ENCODE data around the gene KRTAP5-5. TPM values are rescaled to one million over a fixed set of nuclear protein-coding genes. Genes with fewer than 3 reads are reported as not detected.
"Not testable (repeated sequence)": the region's sequence is repeated elsewhere in the genome, so short reads cannot be mapped to it uniquely, and the experiment has no call there.

Gene KRTAP5-5
- polyA plus RNA-seq, 4 donors: 0.65 TPM; not detected in 3

GRCh38 chr11:1669546-1670218, 40.1 kb downstream of the KRTAP5-5 start:
- Histone ChIP-seq H3K4me1 (ENCODE audit: control insufficient read depth in 3 of 3, insufficient read depth in 2 of 3, low read depth in 1 of 3, low read length in 2 of 3) (peaks cover 0 to 12% (median 0%) of the 10 kb centered on the region in 3 donors), H3K36me3 (ENCODE audit: control insufficient read depth in 3 of 3, insufficient read depth in 2 of 3, low read depth in 1 of 3, low read length in 3 of 3) (no peaks in the 10 kb centered on the region), H3K9me3 (ENCODE audit: control insufficient read depth in 2 of 2, insufficient read depth in 1 of 2, low read depth in 1 of 2, low read length in 1 of 2) (no peaks in the 10 kb centered on the region), H3K27me3 (ENCODE audit: control insufficient read depth in 3 of 3, insufficient read depth in 3 of 3, low read length in 3 of 3) (peaks cover 0 to 16% (median 2%) of the 10 kb centered on the region in 3 donors), H3K4me3 (ENCODE audit: low read depth in 1 of 3, low read length in 3 of 3) (no peak overlapping the region), H3K27ac (ENCODE audit: low read depth in 1 of 3, low read length in 2 of 3) (peak overlapping the region in 1 of 3 donors; percentile 5)
- FAIRE-seq (no peak), DNase-seq (no peak)
- WGBS, 3 donors: 65 to 73% (median 66%) methylated on average over 20 to 21 of the region's 21 CpGs

- not testable (repeated sequence) for DNase-seq; H3K4me3 ChIP-seq (ENCODE audit: low read depth in 1 of 3, low read length in 3 of 3); H3K36me3 ChIP-seq (ENCODE audit: control insufficient read depth in 3 of 3, insufficient read depth in 2 of 3, low read depth in 1 of 3, low read length in 3 of 3); H3K27ac ChIP-seq (ENCODE audit: low read depth in 1 of 3, low read length in 2 of 3); H3K9me3 ChIP-seq (ENCODE audit: control insufficient read depth in 2 of 2, insufficient read depth in 1 of 2, low read depth in 1 of 2, low read length in 1 of 2)
- Histone ChIP-seq H3K27me3 (ENCODE audit: control insufficient read depth in 3 of 3, insufficient read depth in 3 of 3, low read length in 3 of 3) (peaks cover 0 to 16% (median 5%) of the 10 kb centered on the region in 3 donors), H3K4me1 (ENCODE audit: control insufficient read depth in 3 of 3, insufficient read depth in 2 of 3, low read depth in 1 of 3, low read length in 2 of 3) (peaks cover 0 to 14% (median 0%) of the 10 kb centered on the region in 3 donors)
- 95 to 97% (median 95%) methylated on average over 1 of the region's 1 CpG for WGBS, 3 donors
- peak; percentile 96 for FAIRE-seq
These were observed 40.9 kb downstream of the KRTAP5-5 start for GRCh38 chr11:1670457-1670856.

GRCh38 chr11:1670905-1671371, 41.4 kb downstream of the KRTAP5-5 start:
- WGBS, 3 donors: 78 to 87% (median 81%) methylated on average over 11 of the region's 11 CpGs
- Histone ChIP-seq H3K27ac (ENCODE audit: low read depth in 1 of 3, low read length in 2 of 3) (no peak overlapping the region), H3K4me1 (ENCODE audit: control insufficient read depth in 3 of 3, insufficient read depth in 2 of 3, low read depth in 1 of 3, low read length in 2 of 3) (peaks cover 0 to 14% (median 0%) of the 10 kb centered on the region in 3 donors), H3K27me3 (ENCODE audit: control insufficient read depth in 3 of 3, insufficient read depth in 3 of 3, low read length in 3 of 3) (peaks cover 0 to 16% (median 5%) of the 10 kb centered on the region in 3 donors), H3K36me3 (ENCODE audit: control insufficient read depth in 3 of 3, insufficient read depth in 2 of 3, low read depth in 1 of 3, low read length in 3 of 3) (no peaks in the 10 kb centered on the region), H3K4me3 (ENCODE audit: low read depth in 1 of 3, low read length in 3 of 3) (no peak overlapping the region), H3K9me3 (ENCODE audit: control insufficient read depth in 2 of 2, insufficient read depth in 1 of 2, low read depth in 1 of 2, low read length in 1 of 2) (no peaks in the 10 kb centered on the region)
- DNase-seq (no peak), FAIRE-seq (no peak)

DNA sequence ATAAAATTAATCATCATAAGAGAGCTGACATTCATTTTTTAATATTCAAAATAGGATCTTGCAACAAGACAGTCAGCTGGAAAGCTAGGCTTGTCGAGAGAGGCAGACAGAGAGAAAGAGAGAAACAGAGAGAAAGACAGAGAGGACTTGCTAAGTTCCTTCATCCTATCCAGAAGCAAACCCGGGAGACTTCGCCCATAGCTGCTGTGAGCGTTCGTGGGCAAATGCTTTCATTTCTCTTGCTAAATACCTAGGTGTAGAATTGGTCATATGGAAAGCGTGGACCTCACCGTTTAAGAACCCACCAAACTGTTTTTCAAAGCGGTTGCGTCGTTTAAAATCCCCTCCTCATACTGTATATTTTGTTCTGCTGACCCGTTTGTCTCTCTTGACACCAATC, 42.1 kb downstream of the KRTAP5-5 start:
- H3K36me3 ChIP-seq (ENCODE audit: control insufficient read depth in 3 of 3, insufficient read depth in 2 of 3, low read depth in 1 of 3, low read length in 3 of 3): no peaks in the 10 kb centered on the region
- no peak for FAIRE-seq
- DNase-seq: no peak
- H3K27me3 ChIP-seq (ENCODE audit: control insufficient read depth in 3 of 3, insufficient read depth in 3 of 3, low read length in 3 of 3): peaks cover 0 to 16% (median 5%) of the 10 kb centered on the region in 3 donors
- H3K27ac ChIP-seq (ENCODE audit: low read depth in 1 of 3, low read length in 2 of 3): no peak overlapping the region
- 66 to 79% (median 69%) methylated on average over 11 of the region's 11 CpGs for WGBS, 3 donors
- H3K4me1 ChIP-seq (ENCODE audit: control insufficient read depth in 3 of 3, insufficient read depth in 2 of 3, low read depth in 1 of 3, low read length in 2 of 3): peaks cover 0 to 14% (median 0%) of the 10 kb centered on the region in 3 donors
- no peaks in the 10 kb centered on the region for H3K9me3 ChIP-seq (ENCODE audit: control insufficient read depth in 2 of 2, insufficient read depth in 1 of 2, low read depth in 1 of 2, low read length in 1 of 2)
- no peak overlapping the region for H3K4me3 ChIP-seq (ENCODE audit: low read depth in 1 of 3, low read length in 3 of 3)

GRCh38 chr11:1672613-1673350, 43.2 kb downstream of the KRTAP5-5 start:
- no peak overlapping the region for H3K27ac ChIP-seq (ENCODE audit: low read depth in 1 of 3, low read length in 2 of 3)
- no peaks in the 10 kb centered on the region for H3K36me3 ChIP-seq (ENCODE audit: control insufficient read depth in 3 of 3, insufficient read depth in 2 of 3, low read depth in 1 of 3, low read length in 3 of 3)
- H3K4me1 ChIP-seq (ENCODE audit: control insufficient read depth in 3 of 3, insufficient read depth in 2 of 3, low read depth in 1 of 3, low read length in 2 of 3): peaks cover 0 to 8% (median 0%) of the 10 kb centered on the region in 3 donors
- WGBS, 3 donors: 71 to 85% (median 78%) methylated on average over 15 of the region's 15 CpGs
- H3K9me3 ChIP-seq (ENCODE audit: control insufficient read depth in 2 of 2, insufficient read depth in 1 of 2, low read depth in 1 of 2, low read length in 1 of 2): no peaks in the 10 kb centered on the region
- FAIRE-seq: no peak
- H3K4me3 ChIP-seq (ENCODE audit: low read depth in 1 of 3, low read length in 3 of 3): no peak overlapping the region
- H3K27me3 ChIP-seq (ENCODE audit: control insufficient read depth in 3 of 3, insufficient read depth in 3 of 3, low read length in 3 of 3): peaks cover 0 to 16% (median 5%) of the 10 kb centered on the region in 3 donors
- no peak for DNase-seq

DNA sequence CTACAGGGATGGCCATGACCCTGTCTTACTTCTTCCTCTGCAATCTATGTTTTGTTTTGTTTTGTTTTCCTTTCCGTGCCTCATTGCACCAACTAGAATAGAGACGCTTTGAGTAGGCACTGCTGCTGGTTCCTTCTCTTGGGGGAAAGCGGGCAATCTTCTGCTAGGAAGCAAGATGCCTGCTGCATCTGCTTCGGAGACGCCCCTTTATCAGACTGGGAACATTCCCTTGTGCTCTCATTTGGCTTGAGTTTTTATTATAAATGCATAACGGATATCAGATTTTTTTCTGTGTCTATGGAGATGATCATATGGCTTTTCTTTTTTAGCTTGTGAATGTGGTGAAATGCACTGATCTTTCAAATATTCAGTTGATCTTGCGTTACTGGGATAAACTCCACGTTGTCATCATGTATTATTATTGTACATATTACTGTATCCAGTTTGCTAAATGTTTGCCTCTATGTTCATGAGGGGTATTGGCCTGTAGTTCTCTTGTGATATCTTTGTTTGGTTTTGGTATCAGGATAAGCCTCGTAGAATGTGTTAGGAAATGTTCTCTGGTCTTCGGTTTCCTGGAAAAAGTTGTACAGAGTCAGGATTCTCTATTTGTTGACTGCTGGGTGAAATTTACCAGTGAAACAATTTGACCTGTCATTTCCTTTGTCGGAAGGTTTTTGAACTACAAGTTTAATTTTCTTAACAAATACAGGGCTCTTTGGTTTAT, 44.0 kb downstream of the KRTAP5-5 start:
- H3K4me3 ChIP-seq (ENCODE audit: low read depth in 1 of 3, low read length in 3 of 3): no peak overlapping the region
- H3K27ac ChIP-seq (ENCODE audit: low read depth in 1 of 3, low read length in 2 of 3): no peak overlapping the region
- DNase-seq (no peak), FAIRE-seq (no peak)
- no peaks in the 10 kb centered on the region for H3K36me3 ChIP-seq (ENCODE audit: control insufficient read depth in 3 of 3, insufficient read depth in 2 of 3, low read depth in 1 of 3, low read length in 3 of 3)
- peaks cover 0 to 16% (median 5%) of the 10 kb centered on the region in 3 donors for H3K27me3 ChIP-seq (ENCODE audit: control insufficient read depth in 3 of 3, insufficient read depth in 3 of 3, low read length in 3 of 3)
- no peaks in the 10 kb centered on the region for H3K9me3 ChIP-seq (ENCODE audit: control insufficient read depth in 2 of 2, insufficient read depth in 1 of 2, low read depth in 1 of 2, low read length in 1 of 2)
- WGBS, 3 donors: 44 to 59% (median 48%) methylated on average over 11 of the region's 11 CpGs
- peaks cover 0 to 8% (median 0%) of the 10 kb centered on the region in 3 donors for H3K4me1 ChIP-seq (ENCODE audit: control insufficient read depth in 3 of 3, insufficient read depth in 2 of 3, low read depth in 1 of 3, low read length in 2 of 3)

DNA sequence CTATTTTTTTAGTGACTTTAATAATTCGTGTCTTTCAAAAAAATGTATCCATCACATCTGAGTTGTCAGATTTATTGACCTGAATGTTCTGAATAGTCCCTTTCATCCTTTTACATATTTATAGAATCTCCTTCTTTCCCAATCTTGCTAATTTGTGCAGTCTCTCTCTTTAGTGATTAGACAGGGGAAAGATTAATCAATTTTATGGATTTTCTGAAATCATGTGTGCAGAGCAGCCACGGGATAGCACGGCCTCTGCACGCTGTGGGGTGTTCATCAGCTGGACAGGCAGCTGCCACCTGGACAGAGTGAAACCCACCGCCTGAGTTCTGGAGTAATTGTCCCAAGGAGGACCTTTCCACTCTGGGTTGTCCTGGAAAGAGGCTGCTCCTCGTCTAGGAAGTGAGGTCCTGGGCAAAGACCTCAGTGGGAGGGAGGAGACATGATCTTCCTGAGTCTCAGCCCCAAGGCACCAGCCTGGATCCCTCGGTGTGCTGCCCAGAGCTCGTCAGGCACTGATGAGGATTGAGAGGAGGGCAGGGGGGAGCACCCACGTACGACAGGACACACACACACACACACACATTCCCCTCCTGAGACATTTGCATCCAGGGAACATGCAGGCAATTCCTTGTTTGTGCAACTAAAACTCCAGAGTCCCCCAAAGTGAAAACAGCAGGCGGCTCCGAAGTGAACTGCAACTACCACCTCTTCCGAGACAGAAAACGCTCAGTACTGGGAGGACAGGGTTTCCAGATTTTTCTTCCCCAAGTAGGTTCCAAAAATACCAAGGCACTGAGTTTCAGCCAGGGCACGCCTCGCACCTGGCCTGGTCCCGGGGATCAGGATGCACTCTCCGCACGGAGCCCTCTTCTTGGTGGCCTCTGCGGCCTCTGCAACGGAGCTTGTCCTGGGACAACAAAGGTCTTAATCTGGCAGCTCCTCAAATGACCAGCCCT, 44.9 kb downstream of the KRTAP5-5 start:
- no peak for DNase-seq
- no peak for FAIRE-seq
- Histone ChIP-seq H3K36me3 (ENCODE audit: control insufficient read depth in 3 of 3, insufficient read depth in 2 of 3, low read depth in 1 of 3, low read length in 3 of 3) (no peaks in the 10 kb centered on the region), H3K4me3 (ENCODE audit: low read depth in 1 of 3, low read length in 3 of 3) (no peak overlapping the region), H3K27ac (ENCODE audit: low read depth in 1 of 3, low read length in 2 of 3) (peak overlapping the region in 2 of 3 donors; percentile 32 to 51), H3K4me1 (ENCODE audit: control insufficient read depth in 3 of 3, insufficient read depth in 2 of 3, low read depth in 1 of 3, low read length in 2 of 3) (peaks cover 0 to 8% (median 0%) of the 10 kb centered on the region in 3 donors), H3K27me3 (ENCODE audit: control insufficient read depth in 3 of 3, insufficient read depth in 3 of 3, low read length in 3 of 3) (peaks cover 0 to 9% (median 5%) of the 10 kb centered on the region in 3 donors), H3K9me3 (ENCODE audit: control insufficient read depth in 2 of 2, insufficient read depth in 1 of 2, low read depth in 1 of 2, low read length in 1 of 2) (no peaks in the 10 kb centered on the region)
- 51 to 61% (median 56%) methylated on average over 21 of the region's 21 CpGs for WGBS, 3 donors
